ENCODE results near the gene RERE. TPM values are rescaled to one million over a fixed set of nuclear protein-coding genes. Genes with fewer than 3 reads are reported as not detected.
A peak's percentile ranks its signal among the peaks of the same experiment; 100 is the strongest.

RERE gene
- total RNA-seq, 1 experiment from 2014 or later, result 161 TPM

GRCh38 chr1:8854240-8854639, 36.8 kb upstream of the RERE start:
- peak overlapping the region; percentile 49; the same call in 1 of the 2 replicates for H3K27ac Mint-ChIP-seq
- TF ChIP-seq ETV6 (CRISPR knock-in tag; IDR thresholded peaks at IDR 0.05) (no peak), SMAD3 (CRISPR knock-in tag; IDR thresholded peaks at IDR 0.05; ENCODE audit: borderline replicate concordance) (no peak), ZNF219 (CRISPR knock-in tag; IDR thresholded peaks at IDR 0.05; ENCODE audit: borderline replicate concordance) (no peak)
- H3K36me3 Mint-ChIP-seq, result peaks cover 25% of the 10 kb centered on the region
- DNase-seq (ENCODE audit: low spot score) (no peak), ATAC-seq (no peak)
- H3K4me3 Mint-ChIP-seq, result no peak overlapping the region
- H3K9me3 Mint-ChIP-seq, result no peaks in the 10 kb centered on the region
- H3K4me1 Mint-ChIP-seq, result peaks cover 6% of the 10 kb centered on the region
- ChIA-PET CTCF (interaction anchor here (1.3 kb wide), 1 partner anchor 151 kb away, joined by 5 read pairs; no protein-coding TSS in a partner anchor), POLR2A (interaction anchor here (0.5 to 0.9 kb wide), 2 partner anchors 8 to 12 kb away, joined by 3 to 4 read pairs; no protein-coding TSS in a partner anchor)
- no peaks in the 10 kb centered on the region; the same call in 1 of the 2 replicates for H3K27me3 Mint-ChIP-seq (ENCODE audit: low read depth)

GRCh38 chr1:8851060-8851459, 33.6 kb upstream of the RERE start:
- TF ChIP-seq PRRX2 (CRISPR knock-in tag; IDR thresholded peaks at IDR 0.05) (no peak), MAX (CRISPR knock-in tag; IDR thresholded peaks at IDR 0.05) (no peak), JAZF1 (CRISPR knock-in tag; IDR thresholded peaks at IDR 0.05) (no peak)
- Mint-ChIP-seq H3K36me3 (no peaks in the 10 kb centered on the region), H3K27ac (no peak overlapping the region), H3K4me3 (no peak overlapping the region), H3K27me3 (ENCODE audit: low read depth) (no peaks in the 10 kb centered on the region), H3K9me3 (no peaks in the 10 kb centered on the region), H3K4me1 (peaks cover 6% of the 10 kb centered on the region; the same call in 1 of the 2 replicates)
- ChIA-PET CTCF (interaction anchor here (0.6 to 1.8 kb wide), 6 partner anchors 11 to 765 kb away, joined by 3 to 7 read pairs (median 4); no protein-coding TSS in a partner anchor), POLR2A (no interaction called here)
- no peak for ATAC-seq
- DNase-seq (ENCODE audit: low spot score), result no peak

- H3K4me3 Mint-ChIP-seq, result no peak overlapping the region
- ChIA-PET POLR2A (interaction anchor here (0.5 to 0.8 kb wide), 2 partner anchors 8 to 405 kb away, joined by 3 to 4 read pairs; no protein-coding TSS in a partner anchor), CTCF (interaction anchor here (0.5 to 2.7 kb wide), 138 partner anchors 10 to 834 kb away, joined by 3 to 77 read pairs (median 4); partner anchors contain the start of genes ENO1 and RERE)
- H3K36me3 Mint-ChIP-seq, result no peaks in the 10 kb centered on the region
- DNase-seq (ENCODE audit: low spot score), result peak; percentile 91
- peaks cover 10% of the 10 kb centered on the region; the same call in 1 of the 2 replicates for H3K4me1 Mint-ChIP-seq
- H3K9me3 Mint-ChIP-seq, result no peaks in the 10 kb centered on the region
- ATAC-seq, result peak; percentile 94
- no peak overlapping the region for H3K27ac Mint-ChIP-seq
- H3K27me3 Mint-ChIP-seq (ENCODE audit: low read depth), result no peaks in the 10 kb centered on the region
- TF ChIP-seq FOXP4 (CRISPR knock-in tag; IDR thresholded peaks at IDR 0.05), result 0 out of 2 replicates have a peak, but pooled peaks have one; percentile 2
- TF ChIP-seq ZNF138 (CRISPR knock-in tag; conservative IDR thresholded peaks at IDR 0.05), result no peak
- TF ChIP-seq, protein P1, sequence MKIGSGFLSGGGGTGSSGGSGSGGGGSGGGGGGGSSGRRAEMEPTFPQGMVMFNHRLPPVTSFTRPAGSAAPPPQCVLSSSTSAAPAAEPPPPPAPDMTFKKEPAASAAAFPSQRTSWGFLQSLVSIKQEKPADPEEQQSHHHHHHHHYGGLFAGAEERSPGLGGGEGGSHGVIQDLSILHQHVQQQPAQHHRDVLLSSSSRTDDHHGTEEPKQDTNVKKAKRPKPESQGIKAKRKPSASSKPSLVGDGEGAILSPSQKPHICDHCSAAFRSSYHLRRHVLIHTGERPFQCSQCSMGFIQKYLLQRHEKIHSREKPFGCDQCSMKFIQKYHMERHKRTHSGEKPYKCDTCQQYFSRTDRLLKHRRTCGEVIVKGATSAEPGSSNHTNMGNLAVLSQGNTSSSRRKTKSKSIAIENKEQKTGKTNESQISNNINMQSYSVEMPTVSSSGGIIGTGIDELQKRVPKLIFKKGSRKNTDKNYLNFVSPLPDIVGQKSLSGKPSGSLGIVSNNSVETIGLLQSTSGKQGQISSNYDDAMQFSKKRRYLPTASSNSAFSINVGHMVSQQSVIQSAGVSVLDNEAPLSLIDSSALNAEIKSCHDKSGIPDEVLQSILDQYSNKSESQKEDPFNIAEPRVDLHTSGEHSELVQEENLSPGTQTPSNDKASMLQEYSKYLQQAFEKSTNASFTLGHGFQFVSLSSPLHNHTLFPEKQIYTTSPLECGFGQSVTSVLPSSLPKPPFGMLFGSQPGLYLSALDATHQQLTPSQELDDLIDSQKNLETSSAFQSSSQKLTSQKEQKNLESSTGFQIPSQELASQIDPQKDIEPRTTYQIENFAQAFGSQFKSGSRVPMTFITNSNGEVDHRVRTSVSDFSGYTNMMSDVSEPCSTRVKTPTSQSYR (CRISPR knock-in tag; IDR thresholded peaks at IDR 0.05), result no peak
- no peak for TF ChIP-seq SOX15 (CRISPR knock-in tag; IDR thresholded peaks at IDR 0.05)
- no peak for TF ChIP-seq ZNF263 (CRISPR knock-in tag; IDR thresholded peaks at IDR 0.05; ENCODE audit: low read depth)
- TF ChIP-seq CTCF (IDR thresholded peaks at IDR 0.05), result peak; percentile 97
- TF ChIP-seq, protein P2, sequence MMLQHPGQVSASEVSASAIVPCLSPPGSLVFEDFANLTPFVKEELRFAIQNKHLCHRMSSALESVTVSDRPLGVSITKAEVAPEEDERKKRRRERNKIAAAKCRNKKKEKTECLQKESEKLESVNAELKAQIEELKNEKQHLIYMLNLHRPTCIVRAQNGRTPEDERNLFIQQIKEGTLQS (CRISPR knock-in tag; conservative IDR thresholded peaks at IDR 0.05), result no peak
- no peak for TF ChIP-seq ZNF396 (CRISPR knock-in tag; IDR thresholded peaks at IDR 0.05; ENCODE audit: borderline replicate concordance)
- TF ChIP-seq FOXP1 (CRISPR knock-in tag; IDR thresholded peaks at IDR 0.05; ENCODE audit: borderline replicate concordance), result peak; percentile 43; the same call in 1 of the 2 replicates
- no peak for TF ChIP-seq FOXJ3 (CRISPR knock-in tag; IDR thresholded peaks at IDR 0.05; ENCODE audit: borderline replicate concordance)
- no peak for TF ChIP-seq E2F4 (CRISPR knock-in tag; IDR thresholded peaks at IDR 0.05; ENCODE audit: borderline replicate concordance, low read depth)
- no peak for TF ChIP-seq HMGA2 (CRISPR knock-in tag; IDR thresholded peaks at IDR 0.05)
- no peak for TF ChIP-seq PREB (CRISPR knock-in tag; IDR thresholded peaks at IDR 0.05; ENCODE audit: borderline replicate concordance)
- TF ChIP-seq MXD4 (CRISPR knock-in tag; IDR thresholded peaks at IDR 0.05; ENCODE audit: borderline replicate concordance), result no peak
Measured at GRCh38 chr1:8848663-8849386, 31.4 kb upstream of the RERE start.

Measured in WTC11 (cell line).